ENCODE results near the gene AKAP13. TPM values are rescaled to one million over a fixed set of nuclear protein-coding genes. Genes with fewer than 3 reads are reported as not detected.
A peak's percentile ranks its signal among the peaks of the same experiment; 100 is the strongest.

The AKAP13 gene
- total RNA-seq, 6 donors from 2014 or later, result 329 to 1,278 (median 748) TPM

DNA sequence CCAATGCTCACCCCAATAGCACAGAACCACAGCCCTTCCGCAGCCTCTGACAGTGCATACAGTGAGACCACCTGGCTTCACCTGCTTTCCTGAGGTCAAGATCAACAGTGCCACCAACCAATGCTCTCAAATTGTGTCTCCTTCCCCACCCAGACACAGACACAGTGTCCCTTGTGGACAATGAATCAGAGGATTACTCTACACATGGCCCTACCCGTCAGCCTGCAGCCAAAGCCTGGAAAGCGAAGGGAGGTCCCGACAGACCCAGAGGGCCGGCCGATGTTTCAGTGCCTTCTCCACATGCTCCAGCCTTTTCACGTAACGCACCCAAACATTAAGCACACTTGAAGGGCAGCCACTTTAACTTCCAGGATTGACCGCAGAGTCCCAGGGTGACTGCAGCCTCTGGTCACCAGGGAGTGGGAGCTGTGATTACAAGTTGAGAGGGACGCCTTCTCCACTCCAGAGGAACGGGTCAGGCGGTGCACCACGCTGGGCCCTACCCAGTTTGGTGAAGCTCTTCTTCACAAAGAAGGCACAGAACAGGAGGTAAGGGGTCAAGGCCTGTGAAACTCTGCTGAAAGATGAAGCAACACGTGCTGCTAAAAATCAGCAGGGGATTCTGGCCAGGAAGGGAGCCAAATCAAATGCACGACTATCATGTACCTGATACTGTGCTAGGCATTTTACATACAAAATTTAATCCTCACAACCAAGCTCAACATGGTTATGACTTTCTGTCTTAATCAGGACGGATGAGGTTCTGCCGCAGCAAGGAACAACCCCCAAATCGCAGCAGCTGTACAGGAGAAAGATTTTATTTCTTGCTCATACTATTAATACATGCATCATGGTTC is 397.1 kb downstream of the AKAP13 start:
- peak overlapping the region in 1 of 4 donors; percentile 56 for H3K27ac ChIP-seq
- peak; percentile 53 to 87 for ATAC-seq (ENCODE audit: low FRiP score in 2 of 2)

GRCh38 chr15:85778107-85778776 is 397.8 kb downstream of the AKAP13 start:
- Histone ChIP-seq H3K4me3 (no peak overlapping the region), H3K36me3 (no peaks in the 10 kb centered on the region), H3K9me3 (no peaks in the 10 kb centered on the region), H3K4me1 (peaks cover 3 to 25% (median 11%) of the 10 kb centered on the region in 4 donors), H3K27me3 (no peaks in the 10 kb centered on the region), H3K27ac (no peak overlapping the region)
- DNase-seq (no peak), ATAC-seq (ENCODE audit: low FRiP score in 2 of 2) (peak; percentile 21 to 23)
- WGBS, 2 donors, result 70 to 86% methylated on average over 7 to 10 of the region's 10 CpGs
- no peak for TF ChIP-seq CTCF (IDR thresholded peaks at IDR 0.05)
- TF ChIP-seq POLR2A (IDR thresholded peaks at IDR 0.05), result no peak
- no peak for TF ChIP-seq EP300 (IDR thresholded peaks at IDR 0.05)
- no peak for TF ChIP-seq POLR2AphosphoS5 (IDR thresholded peaks at IDR 0.05)

More for the DNA sequence above, 397.1 kb downstream of the AKAP13 start:
- Histone ChIP-seq H3K36me3 (no peaks in the 10 kb centered on the region), H3K27me3 (no peaks in the 10 kb centered on the region), H3K9me3 (no peaks in the 10 kb centered on the region), H3K4me1 (peaks cover 7 to 32% (median 15%) of the 10 kb centered on the region in 4 donors), H3K4me3 (no peak overlapping the region)
- WGBS, 2 donors, result 63 to 82% methylated on average over 15 to 18 of the region's 18 CpGs
- DNase-seq, result peak in 1 of 2 donors; percentile 82
- peak in 1 of 2 donors; percentile 41 for TF ChIP-seq POLR2AphosphoS5 (IDR thresholded peaks at IDR 0.05)
- no peak for TF ChIP-seq CTCF (IDR thresholded peaks at IDR 0.05)

- peaks cover 3 to 25% (median 11%) of the 10 kb centered on the region in 4 donors for H3K4me1 ChIP-seq
- H3K36me3 ChIP-seq, result no peaks in the 10 kb centered on the region
- H3K27me3 ChIP-seq, result no peaks in the 10 kb centered on the region
- 93 to 94% methylated on average over 1 of the region's 1 CpG for WGBS, 2 donors
- H3K4me3 ChIP-seq, result no peak overlapping the region
- ATAC-seq (ENCODE audit: low FRiP score in 2 of 2), result no peak
- no peak for DNase-seq
- no peak overlapping the region for H3K27ac ChIP-seq
- no peaks in the 10 kb centered on the region for H3K9me3 ChIP-seq
- no peak for TF ChIP-seq EP300 (IDR thresholded peaks at IDR 0.05)
- TF ChIP-seq CTCF (IDR thresholded peaks at IDR 0.05), result no peak
- TF ChIP-seq POLR2A (IDR thresholded peaks at IDR 0.05), result no peak
- no peak for TF ChIP-seq POLR2AphosphoS5 (IDR thresholded peaks at IDR 0.05)
These were observed 398.8 kb downstream of the AKAP13 start for GRCh38 chr15:85779249-85779648.

GRCh38 chr15:85780225-85780985 is 400.0 kb downstream of the AKAP13 start:
- no peaks in the 10 kb centered on the region for H3K27me3 ChIP-seq
- H3K4me3 ChIP-seq, result no peak overlapping the region
- H3K4me1 ChIP-seq, result peaks cover 3 to 25% (median 15%) of the 10 kb centered on the region in 4 donors
- no peaks in the 10 kb centered on the region for H3K36me3 ChIP-seq
- no peak for DNase-seq
- H3K9me3 ChIP-seq, result no peaks in the 10 kb centered on the region
- ATAC-seq (ENCODE audit: low FRiP score in 2 of 2), result no peak
- TF ChIP-seq POLR2AphosphoS5 (IDR thresholded peaks at IDR 0.05) (no peak), CTCF (IDR thresholded peaks at IDR 0.05) (no peak), EP300 (IDR thresholded peaks at IDR 0.05) (no peak), POLR2A (IDR thresholded peaks at IDR 0.05) (no peak)
- H3K27ac ChIP-seq, result no peak overlapping the region
- 85 to 87% methylated on average over 8 of the region's 8 CpGs for WGBS, 2 donors
